Activated naive CD4-positive, alpha-beta T cell treated with anti-CD3 and anti-CD28 coated beads, Interleukin-2, amount 10 ng/mL, durations not matched to agents 7 days and 5 days (primary cell): ENCODE data around the gene TBC1D22A.
A peak's percentile ranks its signal among the peaks of the same experiment; 100 is the strongest.

Experiments used
- CTCF ChIA-PET: fragments of 350-600 bp; sonication (Branson Sonifier 250); formaldehyde crosslinking; loops from one replicate; lab custom pipeline; 2021; ENCODE audit warnings: antibody characterized with exemption; lab: Charles Lee
- DNase-seq: peaks from one replicate; pipeline ENCODE4 v3.0.0-alpha.2; 2020
- H3K27ac Mint-ChIP-seq: one replicate; pipeline ENCODE4 v1.8.0; 2021; ENCODE audit warnings: mild to moderate bottlenecking, moderate library complexity, mixed read lengths
- H3K27me3 Mint-ChIP-seq: one replicate; pipeline ENCODE4 v1.8.0; 2021; ENCODE audit warnings: mild to moderate bottlenecking, mixed read lengths
- H3K36me3 Mint-ChIP-seq: one replicate; pipeline ENCODE4 v1.8.0; 2021; ENCODE audit warnings: mixed read lengths
- H3K4me1 Mint-ChIP-seq: one replicate; pipeline ENCODE4 v1.8.0; 2021; ENCODE audit warnings: mixed read lengths
- H3K4me3 Mint-ChIP-seq: one replicate; pipeline ENCODE4 v1.8.0; 2021; ENCODE audit warnings: mild to moderate bottlenecking, moderate library complexity, mixed read lengths
- H3K9me3 Mint-ChIP-seq: one replicate; pipeline ENCODE4 v1.8.0; 2021; ENCODE audit warnings: mixed read lengths

The TBC1D22A gene, protein sequence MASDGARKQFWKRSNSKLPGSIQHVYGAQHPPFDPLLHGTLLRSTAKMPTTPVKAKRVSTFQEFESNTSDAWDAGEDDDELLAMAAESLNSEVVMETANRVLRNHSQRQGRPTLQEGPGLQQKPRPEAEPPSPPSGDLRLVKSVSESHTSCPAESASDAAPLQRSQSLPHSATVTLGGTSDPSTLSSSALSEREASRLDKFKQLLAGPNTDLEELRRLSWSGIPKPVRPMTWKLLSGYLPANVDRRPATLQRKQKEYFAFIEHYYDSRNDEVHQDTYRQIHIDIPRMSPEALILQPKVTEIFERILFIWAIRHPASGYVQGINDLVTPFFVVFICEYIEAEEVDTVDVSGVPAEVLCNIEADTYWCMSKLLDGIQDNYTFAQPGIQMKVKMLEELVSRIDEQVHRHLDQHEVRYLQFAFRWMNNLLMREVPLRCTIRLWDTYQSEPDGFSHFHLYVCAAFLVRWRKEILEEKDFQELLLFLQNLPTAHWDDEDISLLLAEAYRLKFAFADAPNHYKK

DNA sequence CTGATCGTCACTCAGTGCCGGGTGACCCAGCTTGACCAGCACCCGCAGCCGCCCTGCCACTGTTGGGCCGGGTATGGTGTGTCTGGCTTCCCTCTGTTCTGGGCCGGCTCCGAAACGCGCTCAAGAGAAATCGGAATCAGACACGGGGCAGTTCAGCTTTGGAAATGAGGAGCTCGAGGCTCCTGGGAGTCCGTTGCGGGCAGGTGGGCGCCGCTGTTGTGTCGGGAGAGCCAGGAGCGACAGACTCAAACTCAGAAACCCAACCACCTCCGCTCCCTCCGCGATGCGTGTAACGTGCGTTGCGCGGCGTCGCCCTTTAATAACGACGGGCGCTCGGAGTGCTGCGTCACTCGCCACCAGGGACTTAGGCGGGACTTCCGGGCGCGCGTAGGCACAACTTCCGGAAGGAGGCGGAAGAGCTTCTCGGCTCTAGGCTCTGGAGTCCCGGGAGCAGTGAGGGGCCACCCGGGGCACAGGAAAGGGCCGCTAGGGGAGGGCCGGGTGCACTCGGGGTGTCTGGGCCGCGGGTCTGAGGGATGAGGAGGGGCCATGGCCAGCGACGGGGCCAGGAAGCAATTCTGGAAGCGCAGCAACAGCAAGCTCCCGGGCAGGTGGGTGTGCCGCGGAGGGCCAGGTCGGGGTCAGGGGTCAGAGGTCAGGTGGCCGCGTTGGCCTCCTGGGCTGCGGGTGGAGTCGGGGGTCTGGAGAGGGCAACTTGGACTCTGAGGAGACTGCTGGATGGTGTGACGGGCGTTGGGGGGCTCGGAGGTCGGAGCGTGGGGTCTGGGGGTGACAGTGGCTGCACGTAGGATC lies at the start of gene TBC1D22A:
TBC1D22A (plus strand) TSS at position 413 of the 813 bp plus-strand sequence; CDS start at position 550, 137 bp downstream.
- Mint-ChIP-seq H3K27me3 (no peaks in the 10 kb centered on the region), H3K4me1 (peaks cover 58% of the 10 kb centered on the region), H3K27ac (peak within 1 kb of the TSS; percentile 98), H3K9me3 (no peaks in the 10 kb centered on the region), H3K4me3 (peak within 1 kb of the TSS; percentile 99), H3K36me3 (peaks cover 25% of the 10 kb centered on the region)
- CTCF ChIA-PET, result interaction anchor here (0.8 to 9.2 kb wide), 5 partner anchors 11 to 40 kb away, joined by 3 to 159 read pairs (median 3); no protein-coding TSS in a partner anchor
- peak; percentile 96 for DNase-seq

DNA sequence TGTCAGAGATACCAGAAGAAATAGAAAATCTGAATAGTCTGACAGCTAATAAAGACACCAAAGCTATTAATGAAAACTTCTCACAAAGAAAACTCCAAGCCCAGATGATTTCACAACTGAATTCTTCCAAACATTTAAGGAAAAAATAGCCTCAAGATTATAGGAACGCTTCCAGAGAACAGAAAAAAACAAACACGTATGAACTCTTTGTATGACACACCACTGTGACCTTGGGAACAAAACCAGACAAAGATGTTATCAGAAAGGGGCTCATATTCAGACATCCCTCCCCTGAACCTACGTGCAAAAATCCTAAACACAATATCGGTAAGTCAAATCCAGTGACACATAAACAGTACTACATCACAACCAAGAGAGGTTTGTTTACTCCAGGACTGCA lies 47.9 kb upstream of the TBC1D22A start:
- H3K4me1 Mint-ChIP-seq, result no peaks in the 10 kb centered on the region
- CTCF ChIA-PET, result no interaction called here
- peak overlapping the region; percentile 19 for H3K27ac Mint-ChIP-seq
- H3K4me3 Mint-ChIP-seq, result no peak overlapping the region
- no peaks in the 10 kb centered on the region for H3K27me3 Mint-ChIP-seq
- H3K36me3 Mint-ChIP-seq, result peaks cover 61% of the 10 kb centered on the region
- no peaks in the 10 kb centered on the region for H3K9me3 Mint-ChIP-seq
- DNase-seq, result no peak

DNA sequence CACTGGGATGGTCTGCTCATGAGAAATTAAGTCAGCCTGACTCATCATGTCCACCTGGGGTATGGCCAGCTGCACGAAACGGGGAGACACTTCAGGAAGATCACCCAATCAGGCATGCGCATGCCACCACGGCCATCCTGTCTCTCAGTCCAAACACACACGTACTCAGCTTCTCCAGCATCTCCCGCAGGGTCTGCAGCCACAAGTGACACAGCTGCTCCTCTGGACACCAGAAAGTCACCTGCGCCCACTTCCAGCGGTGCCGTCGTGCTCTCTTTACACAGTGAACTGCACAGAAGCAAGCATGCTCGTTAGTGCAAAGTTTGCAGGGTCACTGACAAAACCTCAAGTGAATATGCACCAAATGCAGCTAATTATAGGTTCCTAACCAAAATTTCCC lies 42.5 kb upstream of the TBC1D22A start:
- Mint-ChIP-seq H3K4me1 (no peaks in the 10 kb centered on the region), H3K36me3 (peaks cover 47% of the 10 kb centered on the region), H3K27ac (no peak overlapping the region), H3K9me3 (no peaks in the 10 kb centered on the region), H3K27me3 (no peaks in the 10 kb centered on the region), H3K4me3 (no peak overlapping the region)
- CTCF ChIA-PET, result interaction anchor here (1.8 kb wide), 1 partner anchor 156 kb away, joined by 8 read pairs; no protein-coding TSS in a partner anchor
- DNase-seq, result no peak

DNA sequence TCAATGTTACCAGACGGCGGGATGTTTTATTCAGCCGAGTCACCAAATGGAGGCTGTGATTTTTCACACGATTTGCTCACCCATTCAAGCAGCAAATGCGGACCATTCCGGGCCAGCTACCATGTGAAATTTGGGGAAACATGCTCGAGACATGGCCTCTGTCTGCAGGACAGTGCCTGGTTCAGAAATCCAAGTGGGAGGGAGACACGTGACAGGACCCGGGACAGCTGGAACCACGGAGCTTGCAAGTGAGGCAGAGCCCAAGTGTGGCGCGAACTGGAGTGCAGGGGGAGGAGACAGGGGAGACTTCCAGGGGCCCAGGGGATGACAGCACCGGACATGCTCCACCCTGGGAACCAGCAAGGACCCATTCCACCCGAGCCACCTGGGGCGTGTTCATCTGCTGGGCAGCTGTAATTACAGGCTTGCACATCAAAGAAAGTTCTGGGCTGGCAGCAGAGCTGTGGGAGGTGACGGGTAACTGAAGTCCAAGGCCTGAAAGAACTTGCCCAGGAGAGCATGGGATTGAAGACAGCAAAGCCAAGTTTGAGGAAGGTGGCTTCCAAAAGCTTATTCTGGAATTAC lies 40.9 kb upstream of the TBC1D22A start:
- peaks cover 41% of the 10 kb centered on the region for H3K36me3 Mint-ChIP-seq
- H3K27me3 Mint-ChIP-seq, result no peaks in the 10 kb centered on the region

DNA sequence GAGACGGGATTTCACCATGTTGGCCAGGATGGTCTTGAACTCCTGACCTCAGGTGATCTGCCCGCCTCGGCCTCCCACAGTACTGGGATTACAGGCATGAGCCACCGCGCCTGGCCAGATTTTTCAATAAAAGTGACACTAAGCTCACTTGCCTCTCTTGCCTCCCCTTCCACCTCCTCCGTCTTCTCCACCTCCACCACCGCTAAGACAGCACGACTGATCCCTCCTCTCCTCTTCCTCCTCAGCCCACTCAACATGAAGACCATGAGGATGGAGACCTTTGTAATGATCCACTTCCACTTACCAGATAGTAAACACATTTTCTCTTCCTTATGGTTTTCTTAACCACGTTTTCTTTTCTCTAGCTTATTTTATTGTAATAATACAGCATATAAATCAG lies 38.6 kb upstream of the TBC1D22A start:
- CTCF ChIA-PET, result interaction anchor here (1.8 kb wide), 1 partner anchor 35 kb away, joined by 5 read pairs; no protein-coding TSS in a partner anchor
- Mint-ChIP-seq H3K4me3 (no peak overlapping the region), H3K9me3 (no peaks in the 10 kb centered on the region), H3K36me3 (peaks cover 33% of the 10 kb centered on the region), H3K27ac (no peak overlapping the region), H3K27me3 (no peaks in the 10 kb centered on the region), H3K4me1 (peaks cover 2% of the 10 kb centered on the region)
- DNase-seq, result no peak

More for the DNA sequence above, 40.9 kb upstream of the TBC1D22A start:
- Mint-ChIP-seq H3K4me1 (no peaks in the 10 kb centered on the region), H3K4me3 (no peak overlapping the region), H3K27ac (no peak overlapping the region), H3K9me3 (no peaks in the 10 kb centered on the region)
- no peak for DNase-seq
- CTCF ChIA-PET, result interaction anchor here (1.8 kb wide), 1 partner anchor 158 kb away, joined by 8 read pairs; no protein-coding TSS in a partner anchor

DNA sequence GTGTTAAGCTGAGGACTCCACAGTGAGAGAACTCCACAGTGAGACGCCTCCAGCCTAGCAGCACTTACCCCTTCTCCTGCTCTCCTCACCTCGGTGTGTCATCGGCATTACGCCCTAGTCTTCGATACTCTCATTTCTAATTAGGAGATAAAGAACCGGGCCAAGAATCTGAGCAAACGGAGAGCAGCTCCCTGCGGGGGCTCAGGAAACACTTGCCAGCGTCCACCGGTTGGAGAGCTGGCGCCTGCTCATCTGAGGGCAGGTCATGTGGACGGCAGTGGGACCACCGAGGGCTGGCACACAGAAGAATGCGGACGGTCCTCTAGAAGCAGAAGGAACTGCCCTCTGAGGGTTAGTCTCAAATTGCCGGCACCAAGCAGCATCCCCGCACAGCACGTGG lies 37.4 kb upstream of the TBC1D22A start:
- no peak for DNase-seq
- Mint-ChIP-seq H3K4me3 (no peak overlapping the region), H3K27me3 (no peaks in the 10 kb centered on the region), H3K4me1 (peaks cover 5% of the 10 kb centered on the region), H3K27ac (no peak overlapping the region), H3K9me3 (no peaks in the 10 kb centered on the region), H3K36me3 (peaks cover 28% of the 10 kb centered on the region)
- CTCF ChIA-PET, result interaction anchor here (1.8 kb wide), 1 partner anchor 34 kb away, joined by 5 read pairs; no protein-coding TSS in a partner anchor

DNA sequence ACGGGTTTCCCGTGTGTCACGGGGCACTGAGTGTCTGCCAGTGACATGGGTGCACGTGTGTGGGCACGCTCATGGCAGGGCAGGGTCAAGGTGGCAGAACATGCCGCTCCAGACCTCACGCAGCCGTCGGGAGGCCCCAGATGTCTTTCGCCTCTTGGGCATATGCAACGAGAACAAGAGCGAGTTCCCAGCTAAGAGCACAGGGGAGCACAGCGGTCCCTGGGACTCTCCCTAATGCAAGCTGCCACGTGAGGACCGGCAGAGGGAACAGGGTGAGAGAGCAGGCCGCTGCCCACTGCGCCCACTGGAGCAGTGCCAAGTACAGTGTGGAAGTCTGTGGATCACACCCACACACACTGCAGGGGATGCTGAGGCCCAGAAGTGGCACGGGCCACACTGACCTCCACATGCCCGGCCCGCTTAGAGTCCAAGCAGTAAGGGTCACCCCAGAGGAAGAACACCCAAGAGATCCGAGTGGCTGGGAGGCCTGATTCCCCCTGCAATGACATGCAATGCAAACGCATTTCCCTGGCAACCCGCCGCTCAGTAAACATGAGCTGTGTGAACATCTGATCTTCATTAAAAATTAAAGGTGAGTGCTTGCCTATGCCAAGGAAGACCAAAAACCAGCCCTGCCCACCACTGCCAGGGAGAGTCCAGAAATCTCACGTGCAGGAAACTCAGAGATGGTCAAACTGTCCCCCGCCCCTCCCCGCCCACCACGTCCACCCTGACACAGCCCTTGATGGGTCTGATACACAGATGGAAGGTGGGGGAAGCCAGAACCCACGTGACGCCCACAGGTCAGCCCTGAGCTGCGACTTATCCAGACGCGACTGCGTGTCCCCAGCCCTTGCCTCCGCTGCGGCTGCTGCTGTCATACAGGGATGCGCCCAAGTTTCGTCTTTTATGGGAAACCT lies 36.1 kb upstream of the TBC1D22A start:
- H3K4me1 Mint-ChIP-seq, result peaks cover 11% of the 10 kb centered on the region
- H3K27me3 Mint-ChIP-seq, result no peaks in the 10 kb centered on the region
- H3K4me3 Mint-ChIP-seq, result no peak overlapping the region
- no peaks in the 10 kb centered on the region for H3K9me3 Mint-ChIP-seq
- H3K36me3 Mint-ChIP-seq, result peaks cover 32% of the 10 kb centered on the region
- CTCF ChIA-PET, result no interaction called here
- no peak for DNase-seq
- H3K27ac Mint-ChIP-seq, result peak overlapping the region; percentile 52

DNA sequence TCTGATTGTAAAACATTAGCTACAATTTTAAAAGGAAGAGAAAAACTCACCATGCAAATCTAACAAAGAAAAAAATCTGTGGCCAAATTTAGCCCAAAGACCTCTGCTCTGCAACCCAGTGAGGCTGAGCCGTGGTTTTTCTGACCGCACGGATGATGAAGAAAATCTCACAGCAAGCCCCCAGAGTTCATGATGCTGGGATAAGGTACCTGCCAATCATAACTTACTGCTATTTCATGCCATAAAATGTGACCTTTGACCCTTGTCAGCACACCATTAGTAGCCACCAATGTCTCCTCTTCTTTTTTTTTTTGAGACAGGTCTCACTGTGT lies 35.5 kb upstream of the TBC1D22A start:
- no peak for DNase-seq
- H3K9me3 Mint-ChIP-seq, result no peaks in the 10 kb centered on the region
- CTCF ChIA-PET, result no interaction called here
- peak overlapping the region; percentile 45 for H3K27ac Mint-ChIP-seq
- no peaks in the 10 kb centered on the region for H3K27me3 Mint-ChIP-seq
- peaks cover 17% of the 10 kb centered on the region for H3K4me1 Mint-ChIP-seq
- no peak overlapping the region for H3K4me3 Mint-ChIP-seq
- H3K36me3 Mint-ChIP-seq, result peaks cover 35% of the 10 kb centered on the region

DNA sequence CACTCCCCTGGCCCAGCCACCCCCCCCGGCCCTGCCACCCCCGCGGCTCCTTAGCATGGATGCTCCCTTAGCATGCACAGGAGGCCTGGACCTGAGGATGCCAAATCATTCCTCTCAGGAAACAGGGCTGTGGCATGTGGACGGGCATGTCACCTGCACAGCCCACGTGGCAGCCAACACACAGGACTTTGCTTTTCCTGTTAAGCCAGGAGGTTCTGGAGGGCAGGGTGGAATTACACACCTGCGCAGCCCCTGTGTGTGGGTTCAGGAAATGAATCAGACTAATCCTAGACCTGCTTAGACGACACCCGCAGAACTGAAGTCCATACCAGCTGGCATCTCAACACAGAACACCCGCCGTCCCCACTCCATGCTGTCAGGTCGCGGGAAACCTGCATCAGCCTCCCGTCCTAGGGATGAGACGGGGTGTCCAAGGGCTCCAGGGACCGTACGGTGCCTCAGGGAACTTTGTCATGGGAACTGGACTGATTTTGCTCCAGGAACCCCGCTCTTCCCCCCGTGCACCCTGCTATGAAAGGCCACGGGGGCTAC lies 34.6 kb upstream of the TBC1D22A start:
- H3K36me3 Mint-ChIP-seq, result peaks cover 39% of the 10 kb centered on the region
- no peaks in the 10 kb centered on the region for H3K9me3 Mint-ChIP-seq
- no peak overlapping the region for H3K27ac Mint-ChIP-seq
- no peak overlapping the region for H3K4me3 Mint-ChIP-seq
- DNase-seq, result no peak
- CTCF ChIA-PET, result no interaction called here
- no peaks in the 10 kb centered on the region for H3K27me3 Mint-ChIP-seq
- H3K4me1 Mint-ChIP-seq, result peaks cover 21% of the 10 kb centered on the region

DNA sequence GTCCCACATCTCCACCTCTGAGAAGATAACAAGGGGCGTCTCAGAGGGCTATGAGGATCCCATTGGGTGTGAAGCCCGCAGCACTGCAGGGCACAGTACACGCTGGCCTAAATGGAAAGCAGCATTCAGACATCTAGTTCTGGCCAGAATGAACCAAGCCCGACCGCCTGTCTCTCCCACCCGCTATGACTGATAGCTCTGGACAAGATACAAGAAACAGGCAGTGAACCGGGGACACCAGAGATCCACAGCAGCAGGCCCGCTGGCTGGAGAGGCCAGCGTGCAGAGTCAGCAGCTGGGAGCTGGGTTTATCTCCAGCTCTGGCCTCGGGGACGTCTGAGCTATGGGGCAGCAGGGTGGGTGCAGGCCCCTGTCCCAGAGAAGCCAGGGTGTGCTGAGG lies 34.0 kb upstream of the TBC1D22A start:
- no peaks in the 10 kb centered on the region for H3K27me3 Mint-ChIP-seq
- peaks cover 39% of the 10 kb centered on the region for H3K36me3 Mint-ChIP-seq
- CTCF ChIA-PET, result no interaction called here
- no peak for DNase-seq
- H3K4me3 Mint-ChIP-seq, result no peak overlapping the region
- H3K27ac Mint-ChIP-seq, result no peak overlapping the region
- H3K4me1 Mint-ChIP-seq, result peaks cover 21% of the 10 kb centered on the region
- H3K9me3 Mint-ChIP-seq, result no peaks in the 10 kb centered on the region

DNA sequence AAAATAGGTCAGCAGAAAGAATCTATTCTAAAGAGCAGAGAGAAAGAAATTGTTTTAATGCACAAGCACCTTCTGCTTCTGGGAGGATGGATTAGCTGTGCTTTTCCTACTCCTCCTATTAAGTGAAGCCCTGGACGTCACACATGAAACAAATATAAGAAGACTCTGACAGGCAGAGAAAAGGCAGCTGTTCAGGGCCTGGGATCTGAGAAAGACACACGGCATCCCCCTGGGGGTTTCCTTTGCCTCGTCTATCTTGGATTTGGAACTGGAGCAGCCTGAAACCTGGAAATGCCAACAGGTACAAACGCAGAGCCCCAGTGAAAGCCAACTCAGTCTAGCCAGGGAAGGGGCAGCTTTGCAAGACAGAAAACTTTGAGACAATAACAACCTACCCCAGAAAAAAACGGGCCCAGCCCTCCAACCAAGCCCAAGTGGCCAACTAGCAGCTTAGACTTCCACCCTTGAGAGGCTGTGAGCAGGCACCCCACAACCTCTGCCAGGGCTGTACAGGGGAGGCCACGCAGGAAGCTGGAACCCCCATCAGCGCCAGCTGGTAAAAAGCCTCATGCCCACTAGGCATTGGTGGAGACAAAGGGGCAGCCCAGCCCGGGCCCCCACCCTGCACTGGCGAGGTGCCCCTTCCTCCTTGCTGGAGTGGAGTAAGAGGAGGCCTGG lies 31.7 kb upstream of the TBC1D22A start:
- Mint-ChIP-seq H3K9me3 (no peaks in the 10 kb centered on the region), H3K27me3 (no peaks in the 10 kb centered on the region), H3K4me3 (no peak overlapping the region), H3K27ac (peak overlapping the region; percentile 42), H3K4me1 (peaks cover 39% of the 10 kb centered on the region), H3K36me3 (peaks cover 42% of the 10 kb centered on the region)
- no peak for DNase-seq
- CTCF ChIA-PET, result no interaction called here

DNA sequence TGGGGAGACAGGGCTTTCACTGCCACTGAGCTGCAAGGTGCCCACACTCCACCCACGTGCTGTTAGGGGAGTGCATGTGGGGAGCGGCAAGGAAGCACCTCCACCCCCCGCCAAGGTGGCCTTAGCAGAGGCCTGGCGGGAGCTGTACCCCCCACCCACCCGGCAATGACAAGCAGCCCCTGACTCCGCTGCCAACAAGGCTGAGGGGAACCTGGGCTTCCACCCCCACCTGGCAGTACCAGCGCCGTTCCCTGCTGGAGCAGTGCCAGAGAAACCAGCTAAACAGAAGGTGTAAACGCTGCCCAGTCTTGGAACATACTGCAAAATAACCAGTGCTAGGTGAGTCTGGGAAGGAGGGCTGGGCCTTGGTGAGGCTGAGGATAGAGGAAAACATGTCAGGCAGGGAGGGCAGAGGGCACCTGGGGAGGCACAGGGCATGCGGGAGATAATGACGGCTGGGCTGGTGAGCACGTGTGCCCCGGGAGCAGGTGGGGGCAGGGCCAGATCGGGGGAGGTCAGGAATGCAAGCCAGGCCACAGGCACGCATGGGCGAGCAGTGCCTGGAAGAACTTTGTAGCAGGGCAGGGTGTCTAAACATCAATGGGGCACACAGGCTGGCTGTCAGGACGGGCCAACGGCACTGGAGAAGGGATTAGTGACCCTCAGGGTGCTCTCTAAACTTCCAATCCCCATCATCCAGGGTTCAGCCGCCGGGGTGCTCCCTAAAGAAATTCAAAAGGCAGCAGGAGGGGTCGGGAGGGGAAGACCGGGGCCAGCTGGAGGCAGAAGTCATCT lies 31.0 kb upstream of the TBC1D22A start:
- peaks cover 43% of the 10 kb centered on the region for H3K36me3 Mint-ChIP-seq
- CTCF ChIA-PET, result no interaction called here
- peaks cover 47% of the 10 kb centered on the region for H3K4me1 Mint-ChIP-seq
- H3K27me3 Mint-ChIP-seq, result no peaks in the 10 kb centered on the region
- no peak for DNase-seq
- H3K9me3 Mint-ChIP-seq, result no peaks in the 10 kb centered on the region
- no peak overlapping the region for H3K27ac Mint-ChIP-seq
- H3K4me3 Mint-ChIP-seq, result no peak overlapping the region
